ENCODE data around the gene CPVL.

DNA sequence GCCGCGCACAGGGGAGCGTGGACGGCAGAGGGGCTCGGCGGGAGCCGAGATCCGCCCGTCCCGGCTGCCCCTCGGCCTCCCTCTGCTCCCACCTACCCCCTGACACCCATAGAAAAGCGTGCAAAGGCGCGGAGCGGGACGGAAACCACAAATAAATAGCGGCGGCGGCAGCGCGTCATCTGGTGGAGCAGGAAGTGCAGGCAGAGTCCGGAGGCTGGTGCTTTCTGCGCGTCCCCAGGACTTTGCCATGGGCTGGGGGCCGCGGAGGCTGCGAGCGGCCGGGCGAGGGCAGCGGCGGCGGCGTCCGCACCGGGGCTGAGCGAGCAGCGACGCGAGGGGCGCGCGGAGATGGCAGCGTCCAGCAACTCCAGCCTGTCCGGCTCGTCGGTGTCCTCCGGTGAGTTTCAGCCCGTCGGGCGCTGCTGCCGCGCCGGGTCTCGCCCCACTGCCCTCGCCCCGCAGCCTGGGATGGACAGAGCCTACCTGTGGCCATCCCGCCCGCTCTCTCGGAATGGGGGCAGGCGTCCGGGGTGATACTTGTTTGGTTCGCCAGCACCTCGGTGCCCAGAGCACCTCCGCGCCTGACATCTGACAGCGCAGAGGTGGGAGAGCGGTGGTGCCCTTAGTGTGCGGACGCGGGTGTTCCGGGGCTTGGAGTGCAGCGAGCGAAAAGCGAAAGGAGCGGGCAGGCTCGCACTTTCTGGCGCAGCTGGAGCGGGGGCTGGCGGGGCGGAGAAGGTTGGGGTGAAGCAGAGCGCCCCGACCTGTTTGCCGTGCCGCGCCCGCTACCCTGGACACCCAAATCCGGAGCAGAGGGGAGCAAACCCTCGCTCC is 48.5 kb upstream of the CPVL start, which contains the start of gene CHN2:
- TF ChIP-seq, protein P1, sequence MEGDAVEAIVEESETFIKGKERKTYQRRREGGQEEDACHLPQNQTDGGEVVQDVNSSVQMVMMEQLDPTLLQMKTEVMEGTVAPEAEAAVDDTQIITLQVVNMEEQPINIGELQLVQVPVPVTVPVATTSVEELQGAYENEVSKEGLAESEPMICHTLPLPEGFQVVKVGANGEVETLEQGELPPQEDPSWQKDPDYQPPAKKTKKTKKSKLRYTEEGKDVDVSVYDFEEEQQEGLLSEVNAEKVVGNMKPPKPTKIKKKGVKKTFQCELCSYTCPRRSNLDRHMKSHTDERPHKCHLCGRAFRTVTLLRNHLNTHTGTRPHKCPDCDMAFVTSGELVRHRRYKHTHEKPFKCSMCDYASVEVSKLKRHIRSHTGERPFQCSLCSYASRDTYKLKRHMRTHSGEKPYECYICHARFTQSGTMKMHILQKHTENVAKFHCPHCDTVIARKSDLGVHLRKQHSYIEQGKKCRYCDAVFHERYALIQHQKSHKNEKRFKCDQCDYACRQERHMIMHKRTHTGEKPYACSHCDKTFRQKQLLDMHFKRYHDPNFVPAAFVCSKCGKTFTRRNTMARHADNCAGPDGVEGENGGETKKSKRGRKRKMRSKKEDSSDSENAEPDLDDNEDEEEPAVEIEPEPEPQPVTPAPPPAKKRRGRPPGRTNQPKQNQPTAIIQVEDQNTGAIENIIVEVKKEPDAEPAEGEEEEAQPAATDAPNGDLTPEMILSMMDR (IDR thresholded peaks at IDR 0.05): peak in 1 of 6 experiments; percentile 9
- TF ChIP-seq POLR2A (IDR thresholded peaks at IDR 0.05): peak in 2 of 4 donors; percentile 41 to 52

Measured in esophagus squamous epithelium (tissue), 4 donors.